GM21529 (cell line): ENCODE measurements around the gene TSHZ1.

ENCODE experiments used
- ATAC-seq: cut with Tn5 transposase; IDR thresholded peaks from one replicate; pipeline ENCODE4 v1.9.1; 2021; ENCODE audit not compliant: unreplicated experiment

Gene TSHZ1

GRCh38 chr18:75241705-75242104, 31.1 kb downstream of the TSHZ1 start:
- ATAC-seq = no peak

DNA sequence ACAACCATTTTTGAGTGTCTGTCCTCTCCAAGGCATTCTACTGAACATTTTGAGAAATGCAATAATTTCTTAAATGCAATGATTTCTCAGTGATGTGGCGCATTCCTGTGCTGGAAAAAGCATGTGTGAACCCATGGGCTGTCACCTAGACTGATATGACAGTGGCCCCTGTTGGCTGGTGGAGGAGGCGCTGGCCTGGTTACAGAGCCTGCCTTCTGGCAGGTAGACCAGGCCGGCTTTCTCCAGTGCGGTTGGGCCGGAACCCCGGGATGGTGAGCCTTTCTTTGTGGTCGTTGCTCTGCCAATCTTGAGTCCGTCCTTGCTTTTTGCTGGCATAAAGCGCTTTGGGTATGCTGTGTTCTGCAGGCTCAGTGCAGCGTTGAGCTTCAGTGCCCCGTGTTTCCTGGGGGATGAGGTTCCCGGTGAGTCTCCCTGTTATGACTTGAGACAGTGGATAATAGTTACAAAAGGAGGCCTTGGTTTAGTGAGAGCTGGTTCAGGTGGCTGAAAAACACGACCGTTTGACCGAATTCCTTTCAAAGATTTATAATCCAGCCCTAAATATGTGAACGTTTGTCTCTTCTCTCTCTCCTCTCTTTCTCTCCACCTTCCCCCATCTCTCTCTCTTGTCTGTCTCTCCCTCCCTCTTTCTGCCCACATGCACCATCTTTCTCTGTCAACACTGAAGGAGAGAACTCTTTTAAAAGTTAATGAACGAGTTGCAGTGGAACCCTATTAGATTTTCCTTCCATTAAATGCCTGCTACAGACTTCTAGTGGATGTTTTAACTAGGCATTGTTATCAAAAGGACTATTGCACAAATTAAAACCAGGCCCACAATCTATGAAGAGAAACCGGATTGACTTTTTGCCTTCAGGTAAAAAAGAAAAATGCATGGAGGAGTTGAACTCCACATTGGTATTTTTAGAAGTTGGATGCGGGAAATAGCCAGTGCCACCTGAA, 34.0 kb downstream of the TSHZ1 start:
- no peak for ATAC-seq

- no peak for ATAC-seq
Measured at GRCh38 chr18:75246721-75247610, 36.4 kb downstream of the TSHZ1 start.

- peak; percentile 62 for ATAC-seq
Measured at GRCh38 chr18:75247611-75248421, 37.2 kb downstream of the TSHZ1 start.

DNA sequence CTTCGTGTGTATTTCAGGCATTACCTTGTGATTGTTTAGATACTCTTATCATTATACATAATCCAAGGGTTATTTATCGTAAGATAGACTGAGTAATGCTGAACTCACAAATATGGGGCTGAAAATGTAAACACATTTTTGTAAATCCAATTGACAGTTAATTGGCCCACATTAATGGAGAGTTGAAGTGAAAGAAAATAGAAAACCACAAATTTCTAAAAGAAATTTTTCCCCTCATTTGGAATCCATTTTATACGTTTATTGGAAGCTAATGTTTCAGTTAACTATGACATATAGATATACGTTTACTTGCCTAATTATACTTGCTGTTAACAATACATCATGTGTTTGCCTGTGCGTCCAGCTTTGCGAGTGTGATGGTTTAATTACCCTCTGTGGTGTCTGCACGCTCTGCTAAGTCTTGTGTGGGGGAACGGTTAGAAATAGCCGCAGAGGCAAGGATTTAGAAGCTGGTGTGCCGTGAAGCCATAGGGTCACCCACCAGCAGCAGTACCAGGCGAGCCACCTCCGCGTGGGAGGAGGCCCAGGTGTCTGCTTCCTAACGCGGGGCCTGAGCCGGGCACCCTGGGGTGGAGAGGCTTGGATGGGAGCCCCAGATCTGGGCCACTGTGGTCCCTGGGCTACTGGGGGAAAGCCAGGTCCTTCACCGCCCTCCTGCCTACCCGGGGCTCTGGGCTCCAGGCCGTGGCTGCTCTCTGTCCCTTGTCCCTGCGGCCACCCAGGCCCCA, 38.0 kb downstream of the TSHZ1 start:
- ATAC-seq = no peak

GRCh38 chr18:75249175-75249518, 38.5 kb downstream of the TSHZ1 start:
- no peak for ATAC-seq

DNA sequence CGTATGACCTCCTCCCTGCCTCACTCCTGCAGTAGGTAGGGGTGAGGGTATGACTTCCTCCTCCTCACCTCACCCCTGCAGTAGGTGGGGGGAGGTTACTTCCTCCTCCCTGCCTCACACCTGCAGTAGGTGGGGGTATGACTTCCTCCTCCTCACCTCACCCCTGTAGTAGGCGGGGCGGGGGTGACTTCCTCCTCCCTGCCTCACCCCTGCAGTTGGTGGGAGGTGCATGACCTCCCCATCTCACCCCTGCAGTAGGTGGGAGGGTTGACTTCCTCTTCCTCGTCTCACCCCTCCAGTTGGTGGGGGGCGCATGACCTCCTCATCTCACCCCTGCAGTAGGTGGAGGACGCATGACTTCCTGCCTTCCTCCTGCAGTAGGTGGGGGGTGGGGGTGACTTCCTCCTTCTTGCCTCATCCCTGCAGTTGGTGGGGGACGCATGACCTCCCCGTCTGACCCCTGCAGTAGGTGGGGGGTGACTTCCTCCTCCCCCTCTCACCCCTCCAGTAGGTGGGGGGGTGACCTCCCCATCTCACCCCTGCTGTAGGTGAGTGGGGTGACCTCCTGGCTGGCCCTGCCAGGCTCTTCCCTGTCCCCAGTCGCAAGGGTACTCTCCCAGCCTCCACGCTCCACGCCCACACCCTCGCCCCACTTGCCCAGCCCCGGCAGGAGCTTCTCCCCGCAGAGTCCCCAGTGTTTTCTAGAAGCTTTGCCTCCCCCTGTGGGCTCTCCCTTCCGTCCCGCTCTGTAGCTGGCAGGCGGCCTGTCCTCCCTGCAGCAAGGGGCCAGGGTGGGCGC, 39.3 kb downstream of the TSHZ1 start:
- ATAC-seq = no peak

DNA sequence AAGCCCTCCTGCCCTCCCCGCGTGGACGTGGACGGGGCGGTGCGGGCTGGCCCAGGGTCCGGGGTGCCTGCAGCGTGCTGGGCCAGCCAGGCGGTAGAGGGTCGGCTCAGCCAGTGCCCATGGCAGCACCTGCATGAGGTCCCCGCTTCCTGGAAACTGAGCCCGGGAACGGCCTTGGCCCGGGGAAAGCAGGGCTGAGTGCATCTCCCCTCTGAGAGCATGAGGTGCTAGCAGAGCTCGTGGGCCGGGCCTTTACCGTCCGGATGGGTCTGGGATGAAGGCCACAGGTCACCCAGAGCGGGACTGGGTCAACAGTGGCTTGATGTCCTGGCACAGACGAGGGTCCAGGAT, 39.8 kb downstream of the TSHZ1 start:
- ATAC-seq = no peak

- no peak for ATAC-seq
Measured at GRCh38 chr18:75251466-75251865, 40.9 kb downstream of the TSHZ1 start.

DNA sequence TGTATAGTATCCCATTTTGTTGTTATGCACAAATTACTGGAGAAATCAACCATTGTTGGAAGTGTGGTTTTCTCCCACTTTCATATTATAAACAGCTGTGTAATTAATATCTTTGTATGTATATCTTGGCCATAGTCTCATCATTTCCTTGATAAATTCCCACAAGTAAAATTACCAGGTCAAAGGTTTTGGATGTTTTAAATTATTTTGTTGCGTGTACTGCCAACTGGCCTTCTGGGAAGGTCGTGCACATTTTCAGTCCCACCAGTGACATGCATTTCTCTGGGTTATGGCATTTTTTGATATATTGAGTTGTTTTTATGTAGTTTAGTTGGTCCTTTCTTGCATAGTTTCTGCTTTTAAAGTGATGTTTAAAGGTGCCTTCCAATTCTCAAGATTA, 41.5 kb downstream of the TSHZ1 start:
- ATAC-seq = no peak

DNA sequence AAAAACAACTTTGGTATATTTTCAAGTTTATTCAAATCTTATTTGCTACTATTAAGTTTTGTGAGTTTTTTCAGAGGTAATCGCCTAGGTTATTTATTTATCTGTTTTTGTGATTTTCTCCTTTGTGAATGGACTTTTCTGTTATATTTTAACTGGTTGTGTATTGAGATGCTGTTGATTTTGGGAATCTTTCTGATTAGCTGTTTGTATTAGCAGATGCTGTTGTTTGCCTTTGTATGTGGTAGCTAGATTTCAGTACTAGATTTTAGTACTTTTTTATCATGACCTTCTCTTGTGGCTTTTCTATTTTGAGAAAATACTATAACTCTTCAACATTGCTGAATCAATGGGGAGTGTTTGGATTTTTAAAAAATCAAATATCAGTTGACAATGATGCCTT, 42.4 kb downstream of the TSHZ1 start:
- ATAC-seq = no peak

DNA sequence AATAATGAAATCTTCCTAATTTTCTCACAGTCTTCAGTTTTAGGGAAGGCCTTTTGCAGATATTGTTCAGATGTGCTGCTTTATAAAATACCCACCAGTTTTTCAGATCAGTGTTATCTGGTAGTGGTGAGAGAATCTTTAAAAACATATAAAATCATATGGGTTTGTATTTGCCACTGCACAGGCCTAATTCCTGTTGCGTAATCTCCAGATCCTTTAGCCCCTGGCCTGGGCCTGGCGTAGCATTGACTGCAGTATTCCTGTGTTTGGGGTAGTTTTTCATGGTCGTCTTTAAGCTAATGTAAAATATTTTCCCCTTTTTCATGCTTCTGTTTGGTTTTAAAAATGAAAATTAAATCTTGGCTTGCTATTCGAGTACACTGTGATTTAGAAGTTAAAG, 43.2 kb downstream of the TSHZ1 start:
- ATAC-seq = no peak

- ATAC-seq = no peak
Measured at GRCh38 chr18:75255094-75255493, 44.5 kb downstream of the TSHZ1 start.

GRCh38 chr18:75256376-75256775, 45.8 kb downstream of the TSHZ1 start:
- no peak for ATAC-seq

DNA sequence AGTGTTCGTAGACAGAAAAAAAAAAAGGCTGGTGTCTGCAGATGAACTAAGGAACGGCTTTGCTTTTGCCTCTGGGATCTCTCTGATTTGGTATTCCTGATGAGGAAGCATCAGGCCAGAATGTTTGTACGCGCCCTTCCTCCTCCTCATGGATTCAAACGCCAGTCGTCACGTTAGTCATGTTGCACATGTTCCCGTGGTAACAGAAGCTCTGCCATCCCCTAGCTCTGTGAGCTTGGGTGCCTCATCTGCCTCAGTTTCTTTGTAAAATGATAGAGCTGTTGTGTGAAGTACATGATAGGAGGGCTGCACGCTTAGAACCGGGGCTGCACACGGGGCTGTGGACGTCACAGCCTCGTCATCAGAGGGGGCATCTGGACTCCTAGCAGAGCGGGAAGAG, 47.0 kb downstream of the TSHZ1 start:
- ATAC-seq = no peak

- ATAC-seq = peak; percentile 91
Measured at GRCh38 chr18:75261430-75262223, 51.0 kb downstream of the TSHZ1 start.

GRCh38 chr18:75262511-75262910, 51.9 kb downstream of the TSHZ1 start:
- no peak for ATAC-seq

DNA sequence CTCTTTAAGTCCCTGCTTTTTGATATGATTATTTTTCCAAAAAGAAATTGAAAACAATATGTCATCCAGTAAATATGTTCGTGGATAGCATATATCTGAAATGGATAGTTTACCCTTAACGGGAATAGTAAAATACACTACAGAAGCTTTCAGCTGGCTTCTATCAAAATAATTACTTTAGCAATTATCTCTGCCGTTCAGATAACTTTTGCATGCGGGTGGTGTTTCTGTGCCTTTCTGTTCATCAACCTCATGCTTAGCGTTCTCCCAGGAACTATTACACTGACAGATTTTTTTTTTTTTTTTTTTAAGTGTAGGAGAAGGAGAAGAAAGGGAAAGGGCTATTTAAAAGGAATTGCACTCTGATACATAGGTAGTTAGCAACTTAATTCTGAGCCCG, 53.6 kb downstream of the TSHZ1 start:
- ATAC-seq = no peak
